RWPE2 (cell line): ENCODE results near the gene SNTA1.
A peak's percentile ranks its signal among the peaks of the same experiment; 100 is the strongest.
"Not testable (repeated sequence)": the region's sequence is repeated elsewhere in the genome, so short reads cannot be mapped to it uniquely, and the experiment has no call there.

Experiments
- ATAC-seq: fragments of 200-7000 bp; cut with Tn5 transposase; 3 replicates; pipeline ENCODE4 v1.9.1; 2021; ENCODE audit warnings: low read depth
- DNase-seq: peaks from one replicate; pipeline ENCODE4 v3.0.0-alpha.2; 2020; ENCODE audit warnings: low spot score
- H3K27ac ChIP-seq: fragments of 450-650 bp; 2 replicates; pipeline ENCODE4 v1.5.1; 2017; ENCODE audit warnings: mild to moderate bottlenecking; ENCODE audit not compliant: poor library complexity, severe bottlenecking
- H3K27me3 ChIP-seq: fragments of 250-450 bp; sonication (Bioruptor Pico); 2 replicates; pipeline ENCODE4 v1.5.1; 2021; ENCODE audit warnings: mild to moderate bottlenecking, moderate library complexity; ENCODE audit not compliant: insufficient read depth, poor library complexity, severe bottlenecking
- H3K36me3 ChIP-seq: fragments of 250-450 bp; sonication (Bioruptor Pico); 2 replicates; pipeline ENCODE4 v1.5.1; 2020; ENCODE audit warnings: low read depth, mild to moderate bottlenecking, moderate library complexity
- H3K4me1 ChIP-seq: fragments of 250-450 bp; sonication (Bioruptor Pico); 2 replicates; pipeline ENCODE4 v1.5.1; 2021; ENCODE audit warnings: mild to moderate bottlenecking, moderate library complexity; ENCODE audit not compliant: insufficient read depth, poor library complexity, severe bottlenecking
- H3K4me3 ChIP-seq: fragments of 250-450 bp; sonication (Bioruptor Pico); 2 replicates; pipeline ENCODE4 v1.5.1; 2021; ENCODE audit warnings: mild to moderate bottlenecking, moderate library complexity; ENCODE audit not compliant: severe bottlenecking
- H3K9me3 ChIP-seq: fragments of 250-450 bp; sonication (Bioruptor Pico); 2 replicates; pipeline ENCODE4 v1.5.1; 2021; ENCODE audit warnings: mild to moderate bottlenecking, moderate library complexity; ENCODE audit not compliant: severe bottlenecking
- TF ChIP-seq, protein P1 (sequence below): fragments of 450-650 bp; IDR thresholded peaks from one replicate; pipeline ENCODE4 v1.5.1; 2017; ENCODE audit warnings: mild to moderate bottlenecking, moderate library complexity; ENCODE audit not compliant: poor library complexity, severe bottlenecking

SNTA1 gene

DNA sequence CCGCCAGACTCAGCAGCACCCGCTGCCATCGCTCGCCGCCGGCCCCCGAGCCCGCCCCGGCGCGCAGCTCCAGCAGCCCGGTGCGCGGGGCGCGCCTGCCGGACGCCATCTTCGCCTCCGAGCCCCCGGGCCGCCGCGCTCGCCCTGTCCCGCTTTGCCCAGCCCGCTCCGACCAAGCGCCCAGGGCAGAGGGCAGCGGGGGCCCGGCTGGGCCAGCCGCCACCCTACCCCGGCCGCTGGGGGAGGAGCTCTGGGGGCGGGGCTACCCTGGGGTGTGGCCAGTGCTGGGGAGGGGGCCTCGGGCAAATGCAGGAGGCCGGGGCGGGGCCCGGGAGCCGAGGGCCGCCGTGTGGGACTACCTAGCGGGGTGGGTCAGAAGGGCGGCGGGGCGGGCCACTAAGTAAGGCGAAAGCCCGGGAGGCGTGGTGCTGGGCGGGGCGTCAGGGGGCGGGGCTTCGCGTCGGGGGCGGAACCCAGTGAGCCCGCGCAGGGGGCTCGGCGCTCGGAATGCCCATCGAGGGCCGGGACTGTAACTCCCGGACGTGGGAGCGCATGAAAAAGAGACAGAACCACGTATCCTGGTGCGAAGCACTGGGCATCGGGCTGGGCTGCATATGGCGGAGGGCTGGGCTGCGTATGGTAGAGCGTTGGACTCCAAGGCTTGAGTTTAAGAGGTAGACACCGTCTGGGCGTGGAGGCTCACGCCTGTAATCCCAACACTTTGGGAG is at the start of gene SNTA1:
Gene SNTA1, minus strand, starts transcription at position 252 of the 728 bp plus-strand sequence. Its CDS starts 143 bp downstream, at position 109.
- TF ChIP-seq, protein P1, sequence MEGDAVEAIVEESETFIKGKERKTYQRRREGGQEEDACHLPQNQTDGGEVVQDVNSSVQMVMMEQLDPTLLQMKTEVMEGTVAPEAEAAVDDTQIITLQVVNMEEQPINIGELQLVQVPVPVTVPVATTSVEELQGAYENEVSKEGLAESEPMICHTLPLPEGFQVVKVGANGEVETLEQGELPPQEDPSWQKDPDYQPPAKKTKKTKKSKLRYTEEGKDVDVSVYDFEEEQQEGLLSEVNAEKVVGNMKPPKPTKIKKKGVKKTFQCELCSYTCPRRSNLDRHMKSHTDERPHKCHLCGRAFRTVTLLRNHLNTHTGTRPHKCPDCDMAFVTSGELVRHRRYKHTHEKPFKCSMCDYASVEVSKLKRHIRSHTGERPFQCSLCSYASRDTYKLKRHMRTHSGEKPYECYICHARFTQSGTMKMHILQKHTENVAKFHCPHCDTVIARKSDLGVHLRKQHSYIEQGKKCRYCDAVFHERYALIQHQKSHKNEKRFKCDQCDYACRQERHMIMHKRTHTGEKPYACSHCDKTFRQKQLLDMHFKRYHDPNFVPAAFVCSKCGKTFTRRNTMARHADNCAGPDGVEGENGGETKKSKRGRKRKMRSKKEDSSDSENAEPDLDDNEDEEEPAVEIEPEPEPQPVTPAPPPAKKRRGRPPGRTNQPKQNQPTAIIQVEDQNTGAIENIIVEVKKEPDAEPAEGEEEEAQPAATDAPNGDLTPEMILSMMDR: no peak
- ATAC-seq: peak; percentile 89
- Histone ChIP-seq H3K36me3 (no peaks in the 10 kb centered on the region), H3K9me3 (peaks cover 3% of the 10 kb centered on the region), H3K4me1 (no peaks in the 10 kb centered on the region), H3K27me3 (no peaks in the 10 kb centered on the region), H3K4me3 (peak within 1 kb of the TSS; percentile 93), H3K27ac (peak within 1 kb of the TSS; percentile 1)
- peak; percentile 99 for DNase-seq

DNA sequence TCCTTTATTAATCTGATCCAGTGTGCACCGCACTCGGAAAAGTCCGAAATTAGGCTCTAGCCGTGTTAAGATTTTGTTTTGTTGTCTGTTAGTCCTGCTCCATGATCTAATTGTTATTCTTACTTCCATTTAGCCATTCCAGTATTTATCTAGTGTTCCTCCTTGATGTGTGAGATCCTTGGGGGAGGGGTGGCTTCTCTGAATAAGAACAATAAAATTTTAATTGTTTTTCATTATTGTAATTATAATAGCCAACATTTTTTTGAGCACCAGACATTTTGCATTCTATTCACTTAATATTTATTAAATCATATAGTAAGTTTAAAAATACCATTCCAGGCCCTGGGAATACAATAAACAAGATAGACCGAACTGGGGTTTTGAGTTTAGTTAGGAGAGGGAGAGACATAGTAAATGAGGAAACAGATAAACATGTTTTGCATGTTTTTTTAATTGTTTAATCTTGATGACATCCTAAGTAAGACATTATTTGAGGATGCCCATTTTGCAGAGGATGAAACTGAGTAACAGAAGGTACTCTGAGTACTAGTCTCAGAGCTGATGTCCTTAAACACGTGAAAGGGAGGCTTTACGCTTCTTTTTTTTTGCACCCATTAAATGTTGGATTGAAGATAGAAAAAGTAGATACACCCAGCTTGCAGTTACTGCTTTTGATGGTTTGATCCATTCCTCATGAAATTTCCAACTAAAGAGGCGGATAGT is 47.5 kb upstream of the SNTA1 start:
- Histone ChIP-seq H3K4me1 (peaks cover 9% of the 10 kb centered on the region), H3K36me3 (no peaks in the 10 kb centered on the region; the same call in 1 of the 2 replicates), H3K9me3 (no peaks in the 10 kb centered on the region), H3K4me3 (peak overlapping the region; percentile 92), H3K27ac (peak overlapping the region; percentile 47), H3K27me3 (no peaks in the 10 kb centered on the region)
- ATAC-seq (no peak), DNase-seq (no peak)
- TF ChIP-seq, protein P1: no peak

DNA sequence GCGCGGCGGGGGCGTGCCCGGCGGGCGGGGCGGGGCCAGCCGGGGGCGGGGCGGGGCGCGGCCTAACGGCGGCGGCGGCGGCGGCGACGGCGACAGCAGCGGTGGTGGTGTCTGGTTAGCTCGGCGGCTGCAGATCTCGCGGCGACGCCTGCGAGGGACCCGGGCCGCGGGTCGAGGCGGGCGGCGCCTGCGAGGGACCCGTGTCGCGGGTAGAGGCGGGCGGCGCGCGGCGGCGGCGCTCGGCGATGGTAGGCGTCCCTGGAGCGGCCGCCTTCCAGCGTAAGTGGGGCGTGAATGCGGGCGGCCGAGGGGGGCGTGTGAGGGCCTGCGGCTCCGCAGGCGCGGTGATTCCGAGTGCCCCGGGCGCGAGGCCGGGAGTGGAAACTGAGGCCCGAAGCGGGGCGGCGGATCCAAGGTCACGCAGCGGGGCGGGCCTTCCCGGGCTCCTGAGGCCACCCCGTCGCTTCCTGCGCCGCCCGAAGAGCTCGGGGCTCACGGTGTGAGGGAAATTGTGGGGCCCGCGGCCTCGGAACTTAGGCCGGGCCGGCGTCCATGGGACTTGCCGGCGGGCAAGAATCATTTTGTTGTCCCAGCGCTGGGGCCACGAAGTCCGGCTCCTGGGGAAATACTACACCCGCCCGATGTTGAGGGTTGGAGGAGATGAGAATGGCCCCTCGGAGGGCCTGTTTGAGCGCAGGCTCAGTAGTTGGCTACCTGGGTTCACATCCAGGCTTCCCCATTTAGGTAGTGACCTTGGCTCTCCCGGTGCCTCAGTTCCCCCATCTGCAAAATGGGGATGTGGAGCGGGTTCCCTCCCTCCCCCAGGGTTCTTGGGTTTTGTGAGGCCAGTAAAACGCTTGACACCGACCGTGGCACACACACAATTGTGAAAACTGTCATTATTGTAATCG is 46.7 kb upstream of the SNTA1 start, which contains the start of gene CBFA2T2:
Gene CBFA2T2, plus strand, starts transcription at position 74 of the 911 bp plus-strand sequence. Its CDS starts 172 bp downstream, at position 246.
- TF ChIP-seq, protein P1: peak; percentile 26
- Histone ChIP-seq H3K27ac (peak within 1 kb of the TSS; percentile 47), H3K4me1 (peaks cover 9% of the 10 kb centered on the region), H3K36me3 (no peaks in the 10 kb centered on the region; the same call in 1 of the 2 replicates), H3K4me3 (peak within 1 kb of the TSS; percentile 92), H3K27me3 (no peaks in the 10 kb centered on the region), H3K9me3 (no peaks in the 10 kb centered on the region)
- ATAC-seq (peak; percentile 65), DNase-seq (peak; percentile 90)

DNA sequence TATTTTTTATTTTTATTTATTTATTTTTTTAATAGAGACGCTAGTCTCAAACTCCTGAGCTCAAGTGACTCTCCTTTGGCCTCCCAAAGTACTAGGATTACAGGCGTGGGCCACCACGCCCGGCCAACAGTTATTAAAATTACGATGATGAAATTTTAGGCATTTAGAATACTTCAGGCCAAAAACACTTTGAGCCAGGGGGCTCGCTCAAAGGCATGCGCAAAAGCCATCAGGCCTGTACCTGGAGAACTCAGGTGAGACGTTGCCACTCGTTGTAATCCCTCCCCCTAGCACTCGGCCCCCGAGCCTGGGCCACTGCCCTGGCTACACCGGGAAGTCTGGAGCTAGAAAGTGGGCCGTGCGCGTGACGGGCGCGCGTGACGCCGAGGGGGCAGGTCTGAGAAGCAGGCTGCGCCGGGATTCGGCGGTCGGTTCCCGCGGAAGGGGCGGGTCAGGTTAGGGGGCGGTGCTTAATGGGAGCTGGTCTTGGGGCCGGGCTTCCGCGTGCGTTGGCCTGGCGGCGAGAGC is 46.0 kb upstream of the SNTA1 start:
- Histone ChIP-seq H3K27me3 (no peaks in the 10 kb centered on the region), H3K36me3 (no peaks in the 10 kb centered on the region; the same call in 1 of the 2 replicates), H3K27ac (peak overlapping the region; percentile 47), H3K9me3 (no peaks in the 10 kb centered on the region), H3K4me1 (peaks cover 9% of the 10 kb centered on the region), H3K4me3 (peak overlapping the region; percentile 92)
- DNase-seq (peak; percentile 100), ATAC-seq (peak; percentile 96)
- TF ChIP-seq, protein P1: no peak

DNA sequence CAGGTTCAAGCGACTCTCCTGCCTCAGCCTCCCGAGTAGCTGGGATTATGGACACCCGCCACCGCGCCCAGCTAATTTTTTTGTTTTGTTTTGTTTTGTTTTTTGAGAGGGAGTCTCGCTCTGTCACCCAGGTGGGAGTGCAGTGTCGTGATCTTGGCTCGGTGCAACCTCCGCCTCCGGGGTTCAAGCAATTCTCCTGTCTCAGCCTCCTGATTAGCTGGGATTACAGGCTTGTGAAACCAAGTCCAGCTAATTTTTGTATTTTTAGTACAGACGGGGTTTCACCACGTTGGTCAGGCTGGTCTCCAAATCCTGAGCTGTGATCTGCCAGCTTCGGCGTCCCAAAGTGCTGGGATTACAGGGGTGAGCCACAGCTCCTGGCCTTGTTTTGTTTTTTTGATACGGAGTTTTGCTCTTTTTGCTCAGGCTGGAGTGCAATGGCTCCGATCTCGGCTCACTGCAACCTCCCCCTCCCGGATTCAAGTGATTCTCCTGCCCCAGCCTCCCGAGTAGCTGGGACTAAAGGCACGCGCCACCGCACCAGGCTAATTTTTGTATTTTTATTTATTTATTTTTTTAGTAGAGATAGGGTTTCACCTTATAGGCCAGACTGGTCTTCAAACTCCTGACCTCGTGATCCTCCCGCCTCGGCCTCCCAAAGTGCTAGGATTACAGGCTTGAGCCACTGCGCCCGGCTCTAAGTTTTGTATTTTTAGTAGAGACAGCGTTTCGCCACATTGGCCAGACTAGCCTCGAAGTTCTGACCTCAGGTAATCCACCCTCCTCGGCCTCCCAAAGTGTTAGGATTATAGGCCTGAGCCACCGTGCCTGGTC is 45.3 kb upstream of the SNTA1 start:
- H3K27ac ChIP-seq: peak overlapping the region; percentile 47
- DNase-seq: peak; percentile 54
- H3K36me3 ChIP-seq, ATAC-seq, H3K27me3 ChIP-seq, H3K4me1 ChIP-seq, H3K9me3 ChIP-seq: not testable (repeated sequence)
- peak overlapping the region; percentile 92 for H3K4me3 ChIP-seq
